ENCODE measurements around the gene MSH4.
"Not testable (repeated sequence)": the region's sequence is repeated elsewhere in the genome, so short reads cannot be mapped to it uniquely, and the experiment has no call there.

The MSH4 gene

DNA sequence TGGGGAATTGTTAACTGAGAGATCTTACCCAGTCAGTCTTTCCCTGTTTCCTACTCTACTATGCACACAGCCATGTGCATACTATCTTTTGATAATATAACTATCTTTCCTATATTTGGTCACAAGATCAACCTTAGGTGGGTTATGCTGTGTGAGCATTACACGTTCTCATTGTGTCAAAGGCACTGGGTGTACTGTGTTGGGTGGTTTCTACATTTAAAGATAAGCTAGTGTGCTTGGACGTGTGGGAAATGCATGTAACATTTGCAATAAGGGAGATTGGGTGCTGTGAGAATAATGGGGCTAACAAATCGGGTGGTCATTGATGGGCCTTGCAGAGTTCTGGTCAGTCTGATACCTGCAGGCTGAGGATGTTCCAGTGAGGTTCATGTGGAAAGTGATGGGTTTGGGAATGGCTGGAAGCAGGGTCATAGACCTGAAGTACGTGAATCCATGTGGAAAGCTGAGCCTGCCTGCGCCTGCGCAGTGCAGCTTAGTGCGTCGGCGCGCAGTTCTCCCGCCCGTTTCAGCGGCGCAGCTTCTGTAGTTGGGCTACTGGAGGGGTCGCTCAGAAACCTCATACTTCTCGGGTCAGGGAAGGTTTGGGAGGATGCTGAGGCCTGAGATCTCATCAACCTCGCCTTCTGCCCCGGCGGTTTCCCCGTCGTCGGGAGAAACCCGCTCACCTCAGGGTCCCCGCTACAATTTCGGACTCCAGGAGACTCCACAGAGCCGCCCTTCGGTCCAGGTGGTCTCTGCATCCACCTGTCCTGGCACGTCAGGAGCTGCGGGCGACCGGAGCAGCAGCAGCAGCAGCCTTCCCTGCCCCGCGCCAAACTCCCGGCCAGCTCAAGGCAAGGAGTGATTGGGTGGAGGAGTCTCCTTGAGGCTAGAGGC, at the start of gene MSH4:
MSH4 (plus strand) TSS at position 507 of the 897 bp plus-strand sequence; CDS start at position 611, 104 bp downstream.
- no peak for DNase-seq

DNA sequence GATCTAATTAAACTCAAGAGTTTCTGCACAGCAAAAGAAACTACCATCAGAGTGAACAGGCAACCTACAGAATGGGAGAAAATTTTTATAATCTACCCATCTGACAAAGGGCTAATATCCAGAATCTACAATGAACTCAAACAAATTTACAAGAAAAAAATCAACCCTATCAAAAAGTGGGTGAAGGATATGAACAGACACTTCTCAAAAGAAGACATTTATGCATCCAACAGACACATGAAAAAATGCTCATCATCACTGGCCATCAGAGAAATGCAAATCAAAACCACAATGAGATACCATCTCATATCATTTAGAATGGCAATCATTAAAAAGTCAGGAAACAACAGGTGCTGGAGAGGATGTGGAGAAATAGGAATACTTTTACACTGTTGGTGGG, 39.5 kb upstream of the MSH4 start:
- DNase-seq: not testable (repeated sequence)

DNA sequence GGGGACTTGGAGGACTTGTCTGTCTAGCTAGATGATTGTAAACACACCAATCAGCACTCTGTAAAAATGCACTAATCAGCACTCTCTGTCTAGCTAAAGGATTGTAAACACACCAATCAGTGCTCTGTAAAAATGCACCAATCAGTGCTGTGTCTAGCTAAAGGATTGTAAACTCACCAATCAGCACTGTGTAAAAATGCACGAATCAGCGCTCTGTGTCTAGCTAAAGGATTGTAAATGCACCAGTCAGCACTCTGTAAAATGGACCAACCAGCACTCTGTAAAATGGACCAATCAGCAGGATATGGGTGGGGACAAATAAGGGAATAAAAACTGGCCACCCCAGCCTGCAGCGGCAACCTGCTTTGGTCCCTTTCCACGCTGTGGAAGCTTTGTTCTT, 38.1 kb upstream of the MSH4 start:
- DNase-seq: not testable (repeated sequence)

DNA sequence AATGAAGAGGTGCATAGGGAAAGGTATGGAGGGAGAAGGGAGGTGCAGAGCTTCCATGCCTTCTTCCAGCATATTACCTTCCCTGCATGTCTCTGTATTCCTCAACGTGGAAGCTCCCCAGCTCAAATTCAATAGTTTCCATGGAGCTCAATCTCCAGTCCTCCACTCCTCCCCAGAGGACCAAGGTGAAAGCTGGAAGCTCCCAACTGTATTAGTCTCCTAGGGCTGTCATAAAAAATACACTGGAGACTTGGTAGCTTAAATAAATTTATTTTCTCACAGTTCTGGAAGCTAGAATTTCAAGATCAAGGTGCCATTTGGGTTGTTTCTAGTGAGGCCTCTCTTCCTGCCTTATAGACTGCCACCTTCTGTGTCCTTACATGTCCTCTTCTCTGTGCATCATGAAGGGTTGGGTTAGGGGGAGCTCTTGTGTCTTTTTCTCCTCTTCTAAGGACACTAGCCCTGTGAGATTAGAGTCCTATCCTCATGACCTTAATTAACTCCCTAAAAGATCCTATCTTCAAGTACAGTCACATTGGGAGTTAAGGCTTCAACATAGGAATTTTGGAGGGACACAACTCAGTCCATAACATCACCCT, 32.5 kb upstream of the MSH4 start:
- DNase-seq: no peak

DNA sequence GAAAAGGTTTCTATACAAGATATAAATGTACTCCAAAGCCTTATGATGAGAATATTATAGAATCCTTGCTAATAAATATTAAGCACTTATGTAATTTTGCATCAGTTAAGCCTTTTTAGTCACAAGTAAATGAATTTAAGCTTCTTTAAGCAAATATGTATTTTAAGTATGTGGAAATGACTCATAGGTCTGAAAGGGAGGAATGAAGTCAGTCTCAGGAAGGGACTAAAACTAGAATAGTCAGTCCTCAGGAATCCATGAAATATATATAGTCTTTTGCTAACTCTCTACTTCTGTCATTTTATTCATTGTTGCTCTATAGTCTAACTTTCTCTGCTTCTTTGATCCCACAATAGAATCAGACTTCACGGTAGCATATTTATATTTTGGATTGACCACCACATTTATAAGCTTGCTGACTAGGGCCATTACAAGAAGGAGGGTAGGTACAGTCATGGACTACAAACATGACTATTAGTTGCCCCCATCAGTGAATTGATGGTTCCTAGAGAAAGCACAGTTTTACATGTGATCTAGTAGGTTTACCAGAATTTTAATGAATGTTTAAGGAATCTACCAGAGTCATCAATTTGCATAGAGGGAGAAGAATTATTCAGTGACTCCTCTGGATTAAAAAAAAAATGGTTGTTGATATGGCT, 30.9 kb upstream of the MSH4 start:
- no peak for DNase-seq

DNA sequence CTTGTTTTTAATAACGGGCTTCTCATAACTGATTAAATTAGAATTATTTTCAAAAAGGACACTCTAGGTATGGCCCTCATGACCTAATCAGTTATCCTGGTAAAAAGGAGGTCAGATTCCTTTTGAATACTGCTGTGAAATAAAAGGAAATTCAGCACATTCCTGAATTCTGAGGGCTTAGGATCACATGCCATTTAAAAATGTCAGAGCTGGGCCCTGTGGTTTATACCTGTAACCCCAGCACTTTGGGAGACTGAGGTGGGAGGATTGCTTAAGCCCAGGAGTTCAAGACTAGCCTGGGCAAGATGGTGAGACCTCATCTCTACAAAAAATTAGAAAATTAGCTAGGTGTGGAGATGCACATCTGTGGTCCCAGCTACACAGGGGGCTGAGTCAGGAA, 28.7 kb upstream of the MSH4 start:
- no peak for DNase-seq

DNA sequence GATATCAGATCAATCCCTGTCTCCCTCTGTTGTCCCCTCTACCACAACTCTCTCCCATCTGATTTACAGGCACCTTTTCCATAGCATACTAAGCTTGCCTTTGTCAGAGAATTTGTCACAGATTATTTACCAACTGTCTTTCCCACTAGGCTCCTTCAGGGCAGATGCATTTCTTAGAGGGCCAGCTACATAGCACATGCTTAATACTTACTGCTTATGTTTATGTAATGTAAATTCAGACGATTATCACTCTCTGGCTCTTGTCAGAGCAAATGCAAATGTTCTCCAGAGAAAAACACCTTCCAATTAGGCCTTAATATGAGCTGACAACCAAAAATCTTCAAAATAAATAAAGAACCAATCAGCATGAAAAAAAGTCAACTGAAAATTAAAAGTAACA, 25.9 kb upstream of the MSH4 start:
- DNase-seq: no peak

DNA sequence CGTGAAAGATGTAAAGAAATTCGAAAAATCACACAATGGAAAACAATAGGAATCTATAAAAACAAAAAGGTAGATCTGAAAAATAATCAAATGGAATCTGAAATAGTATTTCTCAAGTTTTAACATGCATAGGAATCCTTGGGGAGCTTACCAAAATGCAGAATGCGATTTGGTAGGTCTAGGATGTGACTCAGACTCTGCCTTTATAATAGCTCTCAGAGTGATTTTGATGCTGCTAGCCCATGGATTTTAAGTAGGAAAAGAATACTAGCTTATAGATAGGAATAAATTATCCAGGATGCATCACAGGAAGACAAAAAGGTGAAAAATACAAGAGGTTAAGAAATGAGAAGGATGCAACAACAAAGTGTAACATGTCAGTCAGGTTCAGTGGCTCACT, 24.7 kb upstream of the MSH4 start:
- no peak for DNase-seq

DNA sequence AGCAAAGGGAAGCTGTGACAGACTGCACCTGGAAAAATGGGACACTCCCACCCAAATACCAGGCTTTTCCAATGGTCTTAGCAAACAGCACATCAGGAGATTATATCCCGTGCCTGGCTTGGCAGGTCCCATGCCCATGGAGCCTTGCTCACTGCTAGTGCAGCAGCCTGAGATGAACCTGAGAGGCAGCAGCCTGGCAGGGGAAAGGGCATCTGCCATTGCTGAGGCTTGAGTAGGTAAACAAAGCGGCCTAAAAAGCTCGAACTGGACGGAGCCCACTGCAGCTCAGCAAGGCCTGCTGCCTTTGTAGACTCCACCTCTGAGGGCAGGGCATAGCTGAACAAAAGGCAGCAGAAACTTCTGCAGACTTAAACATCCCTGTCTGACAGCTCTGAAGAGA, 18.9 kb upstream of the MSH4 start:
- not testable (repeated sequence) for DNase-seq

DNA sequence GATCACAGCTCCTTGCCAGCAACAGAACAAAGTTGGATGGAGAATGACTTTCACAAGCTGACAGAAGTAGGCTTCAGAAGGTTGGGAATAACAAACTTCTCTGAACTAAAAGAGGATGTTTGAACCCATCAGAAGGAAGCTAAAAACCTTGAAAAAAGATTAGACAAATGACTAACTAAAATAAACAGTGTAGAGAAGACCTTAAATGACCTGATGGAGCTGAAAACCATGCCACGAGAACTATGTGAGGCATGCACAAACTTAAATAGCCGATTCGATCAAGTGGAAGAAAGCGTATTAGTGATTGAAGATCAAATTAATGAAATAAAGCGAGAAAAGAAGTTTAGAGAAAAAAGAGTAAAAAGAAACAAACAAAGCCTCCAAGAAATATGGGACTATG, 18.0 kb upstream of the MSH4 start:
- DNase-seq: not testable (repeated sequence)

DNA sequence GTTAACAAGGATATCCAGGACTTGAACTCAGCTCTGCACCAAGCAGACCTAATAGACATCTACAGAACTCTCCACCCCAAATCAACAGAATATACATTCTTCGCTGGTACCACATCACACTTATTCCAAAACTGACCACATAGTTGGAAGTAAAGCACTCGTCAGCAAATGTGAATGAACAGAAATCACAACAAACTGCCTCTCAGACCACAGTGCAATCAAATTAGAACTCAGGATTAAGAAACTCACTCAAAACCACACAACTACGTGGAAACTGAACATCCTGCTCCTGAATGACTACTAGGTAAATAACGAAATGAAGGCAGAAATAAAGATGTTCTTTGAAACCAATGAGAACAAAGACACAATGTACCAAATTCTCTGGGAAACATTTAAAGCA, 16.5 kb upstream of the MSH4 start:
- DNase-seq: not testable (repeated sequence)

DNA sequence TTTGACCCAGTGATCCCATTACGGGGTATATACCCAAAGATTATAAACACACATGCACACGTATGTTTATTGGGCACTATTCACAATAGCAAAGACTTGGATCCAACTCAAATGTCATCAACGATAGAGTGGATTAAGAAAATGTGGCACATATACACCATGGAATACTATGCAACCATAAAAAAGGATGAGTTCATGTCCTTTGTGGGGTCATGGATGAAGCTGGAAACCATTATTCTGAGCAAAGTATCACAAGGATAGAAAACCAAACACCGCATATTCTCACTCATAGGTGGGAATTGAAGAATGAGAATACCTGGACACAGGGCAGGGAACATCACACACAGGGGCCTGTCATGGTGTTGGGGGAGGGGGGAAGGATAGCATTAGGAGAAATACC, 12.8 kb upstream of the MSH4 start:
- not testable (repeated sequence) for DNase-seq

DNA sequence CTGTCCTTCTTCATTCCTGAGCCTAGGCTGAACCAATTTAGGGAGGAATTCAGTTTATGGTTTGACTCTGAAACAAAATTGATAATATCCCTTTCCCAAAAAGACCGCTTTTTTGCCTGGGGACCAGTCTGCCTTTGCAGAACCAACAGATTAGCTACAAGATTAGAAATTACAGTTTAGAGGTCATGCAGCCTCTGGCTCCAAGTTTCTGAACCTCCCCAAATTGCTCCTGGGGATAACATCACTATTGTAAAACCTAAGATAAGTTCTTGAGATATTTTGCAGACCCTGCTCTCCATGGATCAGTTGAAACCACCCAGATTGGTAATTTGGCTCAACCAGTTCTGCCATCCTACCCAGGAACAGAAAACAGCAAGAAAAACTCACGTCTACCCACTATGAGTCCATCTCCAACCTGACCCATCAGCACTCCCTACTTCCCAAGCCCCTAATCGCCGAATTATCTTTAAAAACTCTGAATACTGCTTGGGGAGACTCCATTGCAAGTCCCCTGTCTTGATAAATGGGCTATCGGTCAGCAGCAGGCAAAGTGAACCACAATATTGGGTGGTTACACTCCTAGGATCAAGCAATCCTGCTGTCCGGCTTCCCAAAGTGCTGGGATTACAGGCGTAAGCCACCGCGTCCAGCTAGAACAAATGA, 11.2 kb upstream of the MSH4 start:
- DNase-seq: no peak

DNA sequence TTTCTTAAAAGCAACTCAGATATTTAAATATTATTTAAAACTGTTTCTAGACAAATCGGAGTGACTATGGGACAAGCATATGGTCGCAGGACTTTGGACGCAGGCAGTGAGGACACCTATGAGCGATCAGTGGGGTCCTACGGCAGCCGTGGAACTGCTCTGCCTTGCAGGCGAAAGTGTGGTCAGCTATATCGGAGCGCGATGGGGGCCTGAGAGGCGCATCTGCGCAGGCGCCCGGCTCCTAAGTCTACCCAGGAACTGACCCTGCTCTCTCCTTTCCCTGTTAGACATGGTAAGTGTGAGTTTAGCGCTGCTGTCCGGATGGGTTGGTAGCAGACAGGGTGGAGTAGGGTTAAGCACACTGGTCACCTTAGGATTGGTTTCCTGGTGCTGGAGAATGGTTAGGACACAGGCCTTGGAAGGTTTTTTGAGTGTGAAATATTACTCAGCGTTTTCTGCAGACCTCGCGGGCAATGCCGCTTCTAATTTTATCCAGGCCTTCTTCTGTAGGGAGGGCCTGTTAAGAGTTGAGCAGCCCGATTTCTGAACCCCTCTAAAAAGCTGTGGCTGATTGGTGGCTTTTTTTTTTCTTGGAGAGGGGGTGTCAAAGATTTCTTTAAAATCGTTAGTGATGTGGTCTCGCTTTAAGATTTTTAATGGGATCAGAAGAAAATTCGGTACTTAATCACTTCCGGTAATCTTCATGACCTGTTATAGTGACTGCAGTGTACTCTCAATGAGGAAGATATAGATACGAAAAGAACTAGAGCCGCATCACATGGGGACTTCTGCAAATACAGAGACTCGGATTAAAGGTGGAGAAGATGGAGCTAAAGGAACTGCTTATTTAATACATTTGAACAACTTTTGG, 10.5 kb upstream of the MSH4 start, which contains the start of gene RABGGTB:
RABGGTB (plus strand) TSS at position 274 of the 871 bp plus-strand sequence; CDS start at position 290, 16 bp downstream.
- peak; percentile 90 to 97 for DNase-seq

DNA sequence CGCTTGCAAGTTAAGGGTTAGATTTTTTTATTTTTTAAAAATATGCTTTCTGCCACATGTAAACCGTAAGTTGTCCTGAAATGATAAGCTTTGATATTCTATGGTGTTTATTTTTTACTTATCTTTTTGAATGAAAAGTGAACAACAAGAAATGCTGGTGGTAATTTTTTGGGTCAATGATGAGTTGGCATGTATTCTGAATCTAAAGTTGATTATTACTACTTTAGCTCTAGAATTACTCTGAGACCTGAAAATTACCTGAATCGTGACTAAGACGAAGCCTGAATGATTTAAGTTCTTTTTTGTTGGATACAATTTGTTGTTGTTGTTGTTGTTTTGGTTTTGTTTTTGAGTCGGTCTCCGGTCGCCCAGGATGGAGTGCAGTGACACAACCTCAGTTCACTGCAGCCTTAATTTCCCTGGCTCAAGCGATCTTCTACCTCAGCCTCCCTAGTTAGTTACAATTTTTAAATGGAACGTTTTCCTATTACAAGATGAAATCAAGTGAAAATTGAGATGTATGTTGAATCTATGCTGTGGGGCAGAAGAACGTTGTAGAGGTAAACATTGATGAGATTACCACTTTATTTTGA, 9.7 kb upstream of the MSH4 start:
- no peak for DNase-seq

DNA sequence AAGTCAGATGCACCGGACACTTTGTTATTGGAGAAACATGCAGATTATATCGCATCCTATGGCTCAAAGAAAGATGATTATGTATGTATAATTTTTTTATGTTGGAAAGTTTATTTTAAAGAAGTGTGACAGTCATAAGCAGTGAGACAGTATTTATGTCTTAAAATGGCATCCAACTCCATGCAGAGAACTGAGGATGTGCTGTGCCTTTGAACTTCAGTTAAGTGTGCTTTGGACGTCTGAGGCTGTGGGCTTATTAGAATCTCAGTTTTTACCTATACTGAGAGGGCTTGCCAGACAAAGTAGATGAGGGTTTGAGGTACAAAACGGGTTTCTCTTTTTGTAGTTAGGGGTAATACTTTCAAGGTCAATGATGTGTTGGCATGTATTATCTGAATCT, 9.2 kb upstream of the MSH4 start:
- no peak for DNase-seq

DNA sequence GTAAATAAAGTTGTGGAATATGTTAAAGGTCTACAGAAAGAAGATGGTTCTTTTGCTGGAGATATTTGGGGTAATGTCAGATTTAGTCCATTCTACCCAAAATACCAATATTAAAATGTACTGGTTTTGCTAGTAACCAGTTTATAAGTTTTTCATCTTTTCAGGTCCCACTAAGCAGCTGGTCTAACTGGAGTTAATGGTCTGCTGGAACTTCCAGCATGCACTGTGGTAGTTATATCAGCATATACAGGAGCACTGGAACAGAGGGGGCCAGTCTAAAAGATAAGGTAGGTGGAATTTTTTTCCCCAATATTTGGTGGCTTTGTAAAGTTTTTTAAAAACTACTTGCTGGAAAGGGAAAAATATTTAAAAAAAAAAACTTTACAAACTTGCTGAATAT, 6.7 kb upstream of the MSH4 start:
- no peak for DNase-seq

DNA sequence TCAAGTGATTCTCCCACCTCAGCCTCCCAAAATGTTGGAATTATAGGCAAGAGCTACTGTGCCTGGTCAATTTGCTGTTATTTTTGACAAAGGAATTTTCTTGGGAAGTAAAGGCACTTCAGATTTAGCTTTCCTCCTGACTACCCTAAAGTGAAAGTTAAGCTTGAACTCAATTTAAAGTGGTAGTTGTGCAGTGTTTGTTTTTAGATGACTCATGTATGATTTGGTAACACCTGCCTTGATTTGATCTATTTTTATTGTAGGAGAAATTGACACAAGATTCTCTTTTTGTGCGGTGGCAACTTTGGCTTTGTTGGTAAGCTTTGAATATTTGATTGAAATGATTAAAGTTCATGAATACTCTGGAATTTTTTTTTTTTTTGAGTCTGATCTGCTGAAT, 5.7 kb upstream of the MSH4 start:
- DNase-seq: peak; percentile 3 to 15

DNA sequence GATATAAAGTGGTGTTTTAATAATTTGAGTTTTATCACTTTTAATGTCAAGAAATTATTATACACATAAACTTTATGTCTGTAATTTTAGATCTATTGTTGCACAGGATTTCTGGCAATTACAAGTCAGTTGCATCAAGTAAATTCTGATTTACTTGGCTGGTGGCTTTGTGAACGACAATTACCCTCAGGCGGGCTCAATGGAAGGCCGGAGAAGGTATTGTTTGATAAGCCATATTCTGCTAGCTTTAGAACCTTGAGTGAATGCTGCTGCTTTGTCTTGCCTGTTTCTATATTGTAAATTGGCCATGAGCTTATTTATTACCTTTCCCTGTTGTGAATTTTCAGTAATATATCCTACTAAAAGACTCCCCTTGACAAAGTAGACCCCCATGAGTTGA, 4.6 kb upstream of the MSH4 start:
- no peak for DNase-seq

DNA sequence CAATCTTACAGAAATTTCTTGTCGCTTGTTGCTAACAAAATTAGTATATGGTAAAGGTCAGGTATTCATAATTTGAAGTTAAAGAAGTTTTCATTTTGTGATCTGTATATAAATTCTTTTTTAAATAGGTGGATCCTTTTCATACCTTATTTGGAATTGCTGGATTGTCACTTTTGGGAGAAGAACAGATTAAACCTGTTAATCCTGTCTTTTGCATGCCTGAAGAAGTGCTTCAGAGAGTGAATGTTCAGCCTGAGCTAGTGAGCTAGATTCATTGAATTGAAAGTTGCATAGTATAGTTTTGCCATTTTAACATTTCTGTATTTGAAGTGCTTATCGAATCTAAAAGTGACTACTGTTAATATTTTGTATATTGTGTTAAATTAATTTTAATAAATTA, 2.3 kb upstream of the MSH4 start:
- DNase-seq: no peak

DNA sequence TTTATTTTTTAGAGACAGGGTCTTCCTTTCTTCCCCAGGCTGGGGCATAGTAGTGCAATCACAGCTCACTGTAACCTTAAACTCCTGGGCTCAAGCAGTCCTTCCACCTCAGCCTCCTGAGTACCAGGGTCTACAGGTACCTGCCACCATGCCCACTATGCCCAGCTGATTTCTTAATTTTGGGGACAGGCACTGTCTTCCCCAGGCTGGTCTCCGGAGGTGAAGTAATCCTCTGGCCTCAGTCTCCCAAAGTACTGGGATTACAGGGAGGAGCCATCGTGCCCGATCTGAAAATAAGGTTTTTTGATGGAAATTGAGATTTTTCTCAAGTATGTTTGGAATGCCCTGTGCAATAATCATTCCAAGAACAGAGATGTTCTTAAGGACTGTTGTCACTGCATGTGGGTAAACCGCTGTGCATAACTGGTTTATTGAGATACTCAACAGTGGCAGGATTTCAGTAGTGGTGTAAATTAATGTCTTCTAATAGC, 934 bp upstream of the MSH4 start:
- no peak for DNase-seq

DNA sequence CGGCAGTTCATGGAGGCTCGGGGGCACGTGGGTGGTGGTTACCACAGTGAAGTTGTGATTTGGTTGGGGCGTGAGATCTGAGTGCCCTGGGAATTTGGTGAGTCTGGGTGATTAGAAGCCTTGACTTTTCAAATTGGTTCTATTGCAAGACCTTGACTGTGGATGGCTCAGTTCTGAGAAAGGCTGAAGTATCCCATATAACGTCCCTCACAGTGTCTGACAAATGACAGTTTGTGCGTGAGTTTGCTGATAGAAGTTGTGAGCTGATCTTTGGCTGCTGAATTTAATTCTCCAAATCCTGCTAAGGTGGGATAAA, 549 bp downstream of the MSH4 start:
- DNase-seq: no peak
